H1 (cell line): ENCODE results near the gene BTNL3.

Experiments
- BACH1 ChIP-seq: IDR thresholded peaks from 2 replicates; pipeline ENCODE4 v1.6.1; 2012; ENCODE audit warnings: low read length, improper control_type of control experiment
- CTBP2 ChIP-seq: IDR thresholded peaks from 2 replicates; pipeline ENCODE4 v1.7.0; 2011; ENCODE audit warnings: borderline replicate concordance, mild to moderate bottlenecking, moderate library complexity, mixed read lengths, low read length; ENCODE audit not compliant: insufficient read depth, insufficient read length
- CTCF ChIP-seq, 3 experiments: IDR thresholded peaks; 1 replicate in 2 of 3; 2 replicates in 1 of 3; pipeline versions ENCODE4 v1.5.1 to v1.6.1; 2011; ENCODE audit warnings: low read length in 3 of 3, mild to moderate bottlenecking in 3 of 3, inconsistent platforms in 2 of 3, low read depth in 1 of 3, moderate library complexity in 1 of 3; ENCODE audit not compliant: insufficient read depth in 1 of 3; ENCODE audit errors: control extremely low read depth in 1 of 3
- EP300 ChIP-seq, 2 experiments: IDR thresholded peaks; 1 replicate in 1 of 2; 2 replicates in 1 of 2; pipeline ENCODE4 v1.6.1; 2011 to 2012; ENCODE audit warnings: low read depth in 2 of 2, low read length in 2 of 2, mild to moderate bottlenecking in 2 of 2, borderline replicate concordance in 1 of 2, inconsistent platforms in 1 of 2, moderate library complexity in 1 of 2
- HDAC2 ChIP-seq, 2 experiments: fragments of 300-600 bp in 1 of 2; sonication (generic) in 1 of 2; IDR thresholded peaks; 2 replicates each; pipeline ENCODE4 v1.6.1; 2011 to 2012; ENCODE audit warnings: low read depth in 2 of 2, low read length in 2 of 2, mild to moderate bottlenecking in 2 of 2, moderate library complexity in 2 of 2, borderline replicate concordance in 1 of 2, inconsistent platforms in 1 of 2
- JUND ChIP-seq: IDR thresholded peaks from 2 replicates; pipeline ENCODE4 v1.6.1; 2011; ENCODE audit warnings: mild to moderate bottlenecking, improper control_type of control experiment, low read length
- POLR2A ChIP-seq, 2 experiments: IDR thresholded peaks; 1 replicate in 1 of 2; 2 replicates in 1 of 2; pipeline ENCODE4 v1.6.1; 2011; ENCODE audit warnings: low read depth in 2 of 2, low read length in 2 of 2, mild to moderate bottlenecking in 2 of 2; ENCODE audit errors: control extremely low read depth in 1 of 2
- POLR2AphosphoS5 ChIP-seq: IDR thresholded peaks from 2 replicates; pipeline ENCODE4 v1.6.1; 2011; ENCODE audit warnings: low read depth, low read length
- RFX5 ChIP-seq: IDR thresholded peaks from 2 replicates; pipeline ENCODE4 v1.6.1; 2011; ENCODE audit warnings: low read depth, low read length, improper control_type of control experiment, borderline replicate concordance
- RXRA ChIP-seq: IDR thresholded peaks from 2 replicates; pipeline ENCODE4 v1.6.1; 2011; ENCODE audit warnings: low read depth, mild to moderate bottlenecking, low read length, moderate library complexity; ENCODE audit not compliant: insufficient read depth
- SAP30 ChIP-seq: fragments of 300-600 bp; sonication (generic); IDR thresholded peaks from 2 replicates; pipeline ENCODE4 v1.7.1; 2012; ENCODE audit warnings: low read length, moderate library complexity, mild to moderate bottlenecking, inconsistent platforms; ENCODE audit not compliant: insufficient read depth, insufficient replicate concordance
- SIN3A ChIP-seq, 2 experiments: IDR thresholded peaks in 1 of 2; conservative IDR thresholded peaks in 1 of 2; 2 replicates each; pipeline ENCODE4 v1.6.1; 2011 to 2012; ENCODE audit warnings: low read length in 2 of 2, improper control_type of control experiment in 1 of 2, low read depth in 1 of 2, mild to moderate bottlenecking in 1 of 2
- SIRT6 ChIP-seq: IDR thresholded peaks from one replicate; pipeline ENCODE4 v1.7.1; 2012; ENCODE audit warnings: low read length, inconsistent platforms

- no peak for TF ChIP-seq POLR2AphosphoS5
- no peak for TF ChIP-seq SAP30
- TF ChIP-seq JUND, result no peak
- no peak for TF ChIP-seq SIN3A (conservative IDR thresholded peaks at IDR 0.05 in 1 of 2, IDR thresholded peaks at IDR 0.05 in 1 of 2; ENCODE audit: low read depth in 1 of 2, low read length in 2 of 2)
- no peak for TF ChIP-seq EP300 (IDR thresholded peaks at IDR 0.05; ENCODE audit: borderline replicate concordance in 1 of 2, low read depth in 2 of 2, low read length in 2 of 2)
- no peak for TF ChIP-seq CTCF (IDR thresholded peaks at IDR 0.05; ENCODE audit: control extremely low read depth in 1 of 3, insufficient read depth in 1 of 3, low read depth in 1 of 3, low read length in 3 of 3)
- no peak for TF ChIP-seq POLR2A (IDR thresholded peaks at IDR 0.05; ENCODE audit: control extremely low read depth in 1 of 2, low read depth in 2 of 2, low read length in 2 of 2)
- TF ChIP-seq CTBP2, result peak; percentile 79
- no peak for TF ChIP-seq RFX5
- no peak for TF ChIP-seq HDAC2 (IDR thresholded peaks at IDR 0.05; ENCODE audit: borderline replicate concordance in 1 of 2, low read depth in 2 of 2, low read length in 2 of 2)
- no peak for TF ChIP-seq RXRA
- TF ChIP-seq BACH1, result no peak
- no peak for TF ChIP-seq SIRT6
Measured at GRCh38 chr5:181053488-181054121, 65.0 kb downstream of the BTNL3 start.
